HG03135 (cell line): ENCODE data around the gene DENND4B.

Experiments
- ATAC-seq: cut with Tn5 transposase; IDR thresholded peaks from one replicate; pipeline ENCODE4 v1.9.1; 2021; ENCODE audit warnings: mild to moderate bottlenecking, moderate library complexity; ENCODE audit not compliant: unreplicated experiment

The DENND4B gene

DNA sequence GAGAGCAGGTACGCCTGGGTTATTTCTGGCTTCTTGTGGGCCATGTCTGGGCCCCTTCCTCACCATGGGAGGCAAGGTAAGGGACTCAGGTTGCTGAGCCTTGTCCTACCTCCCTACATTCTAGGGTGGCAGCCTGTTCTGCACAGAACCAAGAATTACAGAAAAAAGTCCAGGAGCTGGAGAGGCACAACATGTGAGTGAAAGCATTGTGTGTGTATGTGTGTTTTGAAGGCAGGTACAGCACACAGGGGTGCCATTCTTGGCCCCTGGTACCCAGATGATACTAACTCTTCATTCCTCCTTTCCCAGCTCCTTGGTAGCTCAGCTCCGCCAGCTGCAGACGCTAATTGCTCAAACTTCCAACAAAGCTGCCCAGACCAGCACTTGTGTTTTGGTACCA lies 26.6 kb upstream of the DENND4B start:
- ATAC-seq = no peak

DNA sequence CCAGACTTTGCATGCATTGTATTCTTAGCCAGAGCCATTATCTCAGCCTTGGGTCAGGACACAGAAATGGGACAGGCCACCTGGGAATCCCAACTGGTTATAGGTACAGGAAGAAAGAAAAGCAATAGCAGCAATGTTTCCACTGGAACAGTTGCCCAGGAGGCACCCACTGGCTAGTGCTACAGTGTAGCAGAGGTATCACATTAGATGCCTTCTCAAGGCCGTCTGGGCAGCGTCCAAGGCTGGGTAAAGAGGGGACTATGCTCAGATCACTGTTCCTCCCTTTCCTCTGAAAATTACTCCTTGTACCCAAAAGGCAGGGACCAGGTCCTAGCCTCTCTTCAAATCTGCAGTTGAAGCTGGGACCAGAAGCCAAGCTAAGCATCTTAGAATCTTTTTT lies 23.8 kb upstream of the DENND4B start:
- no peak for ATAC-seq

DNA sequence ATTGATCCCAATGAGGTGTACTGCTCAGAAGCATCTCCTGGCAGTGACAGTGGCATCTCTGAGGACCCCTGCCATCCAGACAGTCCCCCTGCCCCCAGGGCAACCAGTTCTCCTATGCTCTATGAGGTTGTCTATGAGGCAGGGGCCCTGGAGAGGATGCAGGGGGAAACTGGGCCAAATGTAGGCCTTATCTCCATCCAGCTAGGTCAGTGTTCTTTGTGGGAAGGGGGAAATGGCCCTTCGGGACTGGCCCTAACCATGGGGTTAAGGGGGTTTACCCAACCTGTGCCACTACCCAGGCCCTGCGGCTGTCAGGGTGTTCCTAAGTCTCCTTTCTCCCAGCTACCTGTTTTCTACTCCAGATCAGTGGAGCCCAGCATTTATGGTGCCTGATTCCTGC lies 22.5 kb upstream of the DENND4B start:
- ATAC-seq = no peak

DNA sequence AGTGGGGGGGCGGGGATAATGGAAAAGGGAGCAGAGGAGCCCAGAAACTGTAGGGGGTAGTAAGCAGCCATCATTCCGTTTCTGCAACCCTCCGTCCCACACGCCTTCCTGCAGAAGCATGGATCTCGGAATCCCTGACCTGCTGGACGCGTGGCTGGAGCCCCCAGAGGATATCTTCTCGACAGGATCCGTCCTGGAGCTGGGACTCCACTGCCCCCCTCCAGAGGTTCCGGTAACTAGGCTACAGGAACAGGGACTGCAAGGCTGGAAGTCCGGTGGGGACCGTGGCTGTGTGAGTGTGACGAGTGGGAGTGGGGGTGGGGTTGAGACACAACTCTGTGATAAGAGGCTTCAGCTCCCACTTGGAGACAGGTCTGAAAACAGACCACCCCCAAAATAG lies 21.9 kb upstream of the DENND4B start:
- no peak for ATAC-seq

DNA sequence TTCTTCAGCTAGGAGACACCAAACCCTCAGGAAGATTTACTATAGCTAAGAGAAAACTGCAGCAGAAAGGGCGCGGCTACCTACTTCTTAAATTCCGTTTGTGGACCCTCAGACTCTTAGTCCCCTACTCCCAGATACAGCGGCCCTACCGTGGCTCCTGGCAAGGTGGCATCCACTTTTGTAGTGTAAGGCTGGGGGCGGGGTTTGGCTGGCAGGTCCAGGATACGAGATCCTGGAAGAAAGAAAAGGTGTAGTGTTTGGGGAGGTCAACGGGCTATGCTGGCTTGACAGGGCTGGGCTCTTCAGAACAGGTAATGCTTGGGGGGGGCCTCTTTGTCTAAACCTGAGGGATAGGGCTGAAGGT lies 21.5 kb upstream of the DENND4B start:
- no peak for ATAC-seq

DNA sequence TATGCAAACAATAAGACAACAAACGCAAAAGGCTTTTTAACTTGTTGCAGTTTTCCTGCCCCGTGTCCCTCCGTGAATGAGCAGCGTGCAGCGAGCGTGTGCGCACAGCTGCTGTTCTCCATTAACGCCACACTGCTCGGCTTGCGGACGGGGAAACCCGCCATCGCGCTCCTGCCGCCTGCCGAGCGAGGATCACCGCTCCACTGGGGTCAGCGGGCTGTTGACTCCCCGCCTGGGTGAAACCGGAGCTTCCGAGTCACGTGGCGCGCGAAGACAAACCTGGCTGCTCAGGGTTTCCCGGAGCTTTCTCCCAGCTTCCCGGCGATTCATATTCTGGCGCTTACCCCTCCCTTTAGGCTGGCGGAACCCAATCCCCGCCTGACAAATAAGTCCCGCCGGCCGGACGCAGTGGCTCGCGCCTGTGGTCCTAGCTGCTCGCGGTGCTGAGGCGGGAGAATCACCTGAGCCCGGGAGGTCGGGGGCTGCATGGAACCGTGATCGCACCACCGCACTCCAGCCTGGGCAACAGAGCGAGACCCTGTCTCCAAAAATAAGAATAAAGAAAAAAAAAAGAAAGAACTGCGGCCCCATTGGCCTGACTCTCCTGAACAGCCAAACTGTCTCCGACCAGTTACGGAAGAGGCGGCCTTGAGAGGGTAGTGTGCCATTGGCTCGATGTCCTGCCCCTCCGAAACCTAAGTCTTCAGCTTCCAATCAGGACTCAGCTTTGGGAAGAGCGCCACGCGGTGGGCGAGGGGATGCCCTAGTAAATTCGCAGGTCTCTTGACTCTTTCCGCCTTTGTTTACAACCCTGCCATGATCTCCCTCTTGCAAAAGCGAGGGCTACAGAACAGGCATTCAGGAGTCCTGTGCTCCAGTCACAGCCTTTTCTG lies 20.8 kb upstream of the DENND4B start, which contains the start of gene CREB3L4:
Gene CREB3L4 (plus strand): TSS at position 796 of the 893 bp plus-strand sequence. CDS start 624 bp downstream, outside the sequence.
- ATAC-seq = peak; percentile 70

DNA sequence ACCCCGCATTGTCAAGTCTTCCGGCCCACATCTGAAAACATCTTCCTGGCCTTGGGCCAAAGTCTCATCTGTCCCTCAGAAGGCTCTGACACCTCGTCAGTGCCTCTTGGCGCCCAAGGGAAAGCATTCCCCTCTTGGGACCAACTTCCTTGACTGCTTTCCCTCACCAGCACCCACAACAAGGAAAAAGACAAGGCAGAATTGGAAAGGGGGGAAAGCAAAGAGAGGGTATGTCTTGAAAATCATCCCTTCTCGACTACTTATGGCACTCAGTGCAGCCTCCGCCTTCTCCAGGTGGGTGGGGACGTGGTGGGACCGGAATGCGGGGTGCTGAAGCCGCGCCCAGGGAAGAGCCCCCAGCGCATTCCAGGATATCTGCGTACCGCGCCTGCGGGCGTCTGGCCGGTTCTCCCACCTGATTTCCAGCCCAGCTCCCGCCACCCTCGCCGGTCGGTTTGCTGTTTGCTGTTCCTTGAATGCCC lies 17.4 kb upstream of the DENND4B start:
- no peak for ATAC-seq

DNA sequence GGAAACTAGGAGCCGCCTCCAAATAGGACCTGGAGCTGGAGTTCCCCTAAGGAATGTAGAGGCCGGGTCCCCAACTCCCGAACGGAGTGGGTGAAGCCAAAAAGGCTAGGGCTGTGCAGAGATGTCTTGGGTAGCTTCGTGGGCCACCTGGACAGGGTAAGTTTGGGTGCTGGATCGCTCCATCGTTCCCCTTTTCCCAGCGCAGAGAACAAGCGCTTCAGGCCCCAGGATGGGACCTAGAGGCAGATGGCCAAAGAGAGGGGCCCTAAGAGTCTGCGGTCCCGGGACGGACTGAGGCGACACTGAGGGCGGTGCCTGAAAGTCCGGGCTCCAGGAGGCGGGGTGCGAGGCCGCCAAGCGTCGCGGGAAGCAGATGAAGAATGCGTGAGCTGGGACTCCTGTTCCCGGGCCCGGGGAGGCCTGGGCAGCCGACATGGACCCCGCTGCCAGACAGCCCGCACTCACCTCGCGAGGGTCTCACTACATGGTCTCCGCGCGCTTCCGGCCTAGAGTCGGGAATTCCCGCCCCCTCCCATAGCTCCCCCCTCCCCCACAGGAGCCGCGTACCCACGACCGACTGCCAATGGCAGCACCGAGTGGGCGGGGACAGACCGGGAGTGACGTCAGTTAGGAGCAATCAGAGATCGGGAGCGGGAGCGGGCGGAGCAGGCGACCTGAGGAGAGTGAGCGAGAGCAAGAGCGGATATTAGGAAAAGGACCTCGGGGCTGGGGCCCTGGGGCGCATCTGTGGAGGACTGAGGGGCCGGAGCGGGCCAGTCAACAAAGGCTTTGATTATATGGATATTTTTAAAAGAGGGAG lies 16.7 kb upstream of the DENND4B start, which contains the start of gene SLC39A1:
Gene SLC39A1 (minus strand): TSS at position 508 of the 820 bp plus-strand sequence. CDS start 822 bp downstream, outside the sequence.
- ATAC-seq = peak; percentile 45

DNA sequence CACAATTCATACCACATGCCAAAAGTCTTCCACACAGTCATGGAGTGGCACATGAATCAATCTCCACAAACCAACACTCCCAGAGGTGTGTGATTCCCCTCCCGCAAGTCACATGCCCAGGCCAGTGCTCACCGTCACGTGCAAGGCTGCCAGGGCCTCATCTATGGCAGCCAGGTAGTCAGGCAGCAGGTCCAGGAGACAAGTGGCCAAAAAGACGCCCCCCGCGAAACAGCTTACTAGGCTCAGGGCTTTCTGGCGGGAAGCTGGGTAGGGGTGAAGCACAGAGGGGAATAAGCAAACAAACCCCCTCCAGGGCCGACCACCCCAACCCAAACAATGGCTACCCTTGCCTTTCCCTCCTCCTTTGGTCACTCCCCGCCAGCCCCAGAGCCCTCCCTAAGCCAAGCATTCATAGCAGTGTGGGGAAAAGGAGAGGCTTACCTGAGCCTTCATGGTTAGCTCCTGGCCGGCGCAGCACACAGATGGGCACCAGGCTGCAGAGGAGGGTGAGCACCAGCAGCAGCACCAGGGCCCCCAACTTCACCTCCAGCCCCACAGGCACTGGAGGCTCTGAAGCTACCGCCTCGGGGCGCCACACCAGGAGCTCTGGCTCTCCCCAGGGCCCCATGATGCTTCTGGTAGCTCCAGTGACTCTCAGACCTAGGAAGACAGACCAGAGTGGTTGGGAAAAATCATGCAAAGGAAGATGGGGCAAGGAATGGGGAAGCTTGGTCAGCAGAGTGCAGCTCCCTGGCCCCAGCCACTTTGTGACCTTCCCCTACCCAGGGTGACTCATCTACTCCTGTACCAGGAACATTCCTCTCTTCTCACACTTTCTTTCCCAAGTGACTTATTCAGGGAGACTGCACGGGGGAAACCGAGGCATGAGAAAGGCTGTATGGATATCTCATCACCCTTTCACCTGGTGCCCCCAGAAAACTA lies 15.8 kb upstream of the DENND4B start:
- ATAC-seq = no peak

DNA sequence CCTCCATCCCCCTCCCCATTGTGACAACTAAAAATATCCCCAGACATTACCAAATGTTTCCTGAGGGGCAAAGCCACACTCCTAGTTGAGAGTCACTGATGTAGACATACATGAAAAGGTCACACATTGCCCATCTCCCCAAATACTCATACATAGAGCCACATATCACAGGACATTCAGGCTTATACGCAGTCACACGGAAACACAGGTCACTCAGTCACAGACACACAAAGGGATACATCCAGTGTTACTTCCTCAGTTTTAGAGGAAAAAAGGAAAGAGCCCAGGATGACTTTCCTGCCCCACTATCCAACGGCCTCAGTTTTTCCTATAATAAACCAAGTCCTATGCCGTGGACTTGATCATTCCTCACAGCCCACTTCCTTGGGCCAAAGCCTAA lies 14.9 kb upstream of the DENND4B start:
- ATAC-seq = no peak

DNA sequence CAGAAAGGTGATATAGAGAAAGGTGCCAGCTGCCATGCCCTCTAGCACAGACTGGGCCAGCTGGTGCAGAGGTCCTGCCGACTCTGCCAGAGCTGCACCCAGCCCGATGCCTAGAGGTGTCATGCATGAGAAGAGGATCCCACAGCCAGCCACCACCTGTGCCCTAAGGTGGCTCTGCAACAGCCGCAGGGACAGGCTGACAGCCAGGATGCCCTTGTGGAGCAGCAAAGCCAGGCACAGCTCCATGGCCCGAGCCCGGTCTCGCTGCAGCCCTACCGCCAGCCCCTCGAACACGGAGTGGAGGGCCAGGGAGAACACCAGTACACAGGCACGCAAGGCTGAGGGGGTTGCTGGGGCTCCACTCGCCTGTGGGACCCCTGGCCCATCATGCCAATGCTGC lies 13.7 kb upstream of the DENND4B start:
- ATAC-seq = no peak

DNA sequence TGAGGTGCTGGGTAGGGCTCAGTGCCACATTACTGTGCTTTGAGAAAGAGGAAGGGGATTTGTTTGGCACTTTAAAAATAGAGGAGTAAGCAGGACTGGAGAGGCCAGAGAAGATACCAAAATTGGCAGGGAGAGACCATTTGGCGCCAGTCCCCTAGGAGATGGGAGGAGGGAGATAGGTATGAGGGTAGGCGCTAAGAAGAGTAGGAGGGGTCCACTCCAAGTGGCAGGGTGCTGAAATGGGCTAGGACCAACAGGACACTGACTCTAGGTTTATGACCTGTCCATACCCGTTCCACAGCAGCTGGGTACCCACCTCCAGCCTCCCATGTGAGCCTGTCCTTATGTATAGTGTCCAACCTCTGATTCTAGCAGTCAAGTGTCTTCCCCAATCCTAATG lies 12.9 kb upstream of the DENND4B start:
- ATAC-seq = no peak

DNA sequence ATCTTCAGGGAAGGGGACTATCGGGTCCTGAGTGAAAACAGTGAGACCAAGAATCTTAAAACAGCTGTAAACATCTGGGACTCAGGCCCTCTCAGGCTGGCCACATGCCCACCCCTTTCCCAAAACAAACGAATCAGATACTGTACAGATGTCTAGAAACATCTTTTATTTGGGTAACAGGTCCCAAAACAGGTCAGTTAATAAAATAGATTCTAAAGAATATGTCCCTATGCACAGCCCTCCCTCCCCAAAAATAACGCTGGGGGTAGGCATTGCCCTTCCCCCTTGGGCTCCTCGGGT lies 12.4 kb upstream of the DENND4B start:
- ATAC-seq = no peak

DNA sequence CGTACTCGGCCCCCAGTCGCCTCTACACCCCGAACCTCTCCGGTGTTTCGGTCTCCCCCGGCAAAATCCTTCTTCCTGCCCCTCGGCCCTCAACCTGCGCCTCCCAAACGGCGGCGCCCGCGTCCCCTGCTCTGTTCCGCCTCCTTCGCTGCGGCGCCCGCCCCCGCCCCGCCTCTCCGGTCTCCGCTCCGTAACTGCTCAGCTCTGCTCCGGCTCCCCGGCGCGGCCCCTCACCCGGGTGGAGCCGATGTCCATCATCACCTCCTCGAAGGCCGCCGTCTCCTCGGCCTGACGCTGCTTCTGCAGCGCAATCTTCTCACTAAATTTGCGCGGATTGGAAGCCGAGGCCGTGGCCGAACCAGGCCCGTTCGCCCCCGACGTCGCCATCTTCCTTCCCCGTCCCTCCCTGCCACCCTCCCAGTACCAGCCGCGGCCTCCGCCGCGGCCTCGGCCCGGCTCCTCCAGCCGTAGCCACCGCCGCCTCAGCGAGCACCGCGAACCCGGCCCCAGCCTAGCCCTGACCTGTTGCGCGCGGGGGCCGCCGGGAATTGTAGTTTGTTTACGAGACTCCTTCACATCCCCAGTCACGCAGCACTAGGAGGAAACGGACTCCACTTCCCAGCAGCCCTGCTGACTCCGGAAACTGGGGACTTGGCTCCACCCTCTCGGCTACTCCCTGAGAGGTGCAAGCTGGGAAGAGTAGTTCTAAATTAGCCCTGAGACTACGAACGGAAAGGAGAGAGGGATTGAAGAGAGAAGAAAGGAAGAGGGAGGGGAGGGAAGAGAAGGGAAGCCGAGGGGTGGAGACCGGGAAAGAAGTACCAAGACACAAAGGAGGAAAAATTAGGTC lies 11.8 kb upstream of the DENND4B start, which contains the start of gene CRTC2:
Gene CRTC2 (minus strand): TSS at position 502 of the 850 bp plus-strand sequence. CDS start 115 bp downstream, at position 387.
- peak; percentile 73 for ATAC-seq

DNA sequence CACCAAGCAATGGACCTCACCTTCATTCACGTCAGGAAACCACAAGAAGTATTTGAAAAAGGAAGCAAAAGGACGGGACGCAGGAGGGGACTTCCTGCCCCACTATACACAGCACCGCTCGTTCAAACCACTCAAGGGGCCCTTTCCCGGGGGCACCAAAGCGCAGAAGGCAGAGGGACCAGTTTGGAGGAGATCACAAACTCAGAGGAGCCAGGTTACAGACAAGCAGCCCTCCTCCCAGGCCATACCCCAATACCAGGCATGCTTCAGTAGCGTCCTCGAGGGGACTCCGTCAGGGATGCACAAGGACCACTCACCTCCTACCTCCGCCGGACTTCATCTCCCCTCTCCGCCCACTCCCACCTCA lies 11.2 kb upstream of the DENND4B start:
- ATAC-seq = no peak

DNA sequence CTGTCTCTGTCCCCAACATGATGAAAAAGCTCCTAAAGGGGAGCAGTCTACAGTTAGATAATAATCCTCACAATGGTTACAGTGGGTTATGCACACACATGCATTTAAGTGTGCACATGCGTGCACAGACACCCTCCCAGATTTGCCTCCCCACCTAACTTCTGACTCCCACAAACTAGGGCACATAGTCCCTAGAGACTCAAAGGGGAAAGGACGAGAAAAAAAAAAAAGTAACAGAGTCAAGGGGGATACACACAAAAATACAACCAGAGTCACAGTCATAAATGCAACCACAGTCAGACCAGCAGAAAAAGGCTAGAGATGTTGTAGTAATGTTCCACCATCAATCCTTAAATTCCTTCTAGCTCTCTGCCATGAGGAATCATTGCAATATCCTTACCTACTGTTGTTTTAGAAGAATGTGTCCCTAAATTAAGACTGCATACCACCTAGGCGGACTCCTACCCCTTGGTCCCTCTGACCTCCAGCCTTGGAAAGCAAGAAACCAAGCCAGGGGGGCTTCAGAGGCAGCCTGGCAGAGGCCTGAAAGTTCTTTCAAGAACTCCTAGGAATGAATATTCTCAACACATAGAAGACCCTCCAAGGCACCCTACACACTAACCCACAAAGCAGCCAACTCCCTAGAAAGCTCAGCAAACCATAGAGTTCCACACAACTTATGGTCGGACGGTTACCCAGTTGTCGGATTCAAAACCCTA lies 10.6 kb upstream of the DENND4B start:
- ATAC-seq = no peak

DNA sequence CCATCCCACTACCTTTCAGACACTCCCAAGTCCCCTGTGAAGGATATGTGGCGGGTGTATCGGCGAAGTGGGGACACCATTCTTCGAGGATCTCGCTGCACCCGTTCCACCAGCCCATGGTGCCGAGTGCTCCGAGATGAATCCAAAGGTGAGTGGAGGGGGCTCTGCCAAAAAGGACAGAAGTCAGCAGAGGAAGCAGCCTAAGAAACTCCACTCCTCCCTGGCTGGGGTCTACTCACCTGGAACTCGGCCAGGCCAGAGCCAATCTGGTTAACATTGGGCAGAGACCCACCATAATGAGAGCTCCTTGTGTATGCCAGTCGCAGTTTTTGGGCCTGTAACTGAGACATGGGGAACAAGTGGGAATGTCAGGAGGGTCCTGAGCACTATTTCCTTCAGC lies 8.3 kb upstream of the DENND4B start:
- ATAC-seq = no peak

DNA sequence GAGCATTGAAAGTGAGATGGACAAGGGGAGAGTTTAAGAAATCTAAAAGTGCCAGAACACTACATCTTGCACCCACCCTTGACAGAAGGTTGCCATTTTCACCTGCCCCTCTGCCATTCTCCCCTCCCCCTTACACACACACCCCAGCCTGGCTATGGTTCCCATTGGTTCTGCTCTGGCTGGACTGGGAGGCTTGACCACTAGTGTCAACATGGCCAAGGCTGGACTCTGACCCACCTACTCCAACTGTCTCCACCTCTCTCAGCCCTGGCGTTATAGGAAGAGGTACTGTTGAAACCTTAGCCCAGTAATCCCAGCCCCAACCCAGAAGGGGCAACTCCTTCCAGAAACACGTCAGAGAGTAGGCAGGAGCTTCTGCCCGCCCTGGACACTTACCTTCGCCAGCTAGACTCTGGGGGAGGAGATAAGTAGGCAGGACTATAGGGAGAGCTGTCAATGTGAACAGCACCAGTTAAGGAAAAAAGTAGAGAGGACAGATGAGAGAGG lies 7.4 kb upstream of the DENND4B start:
- ATAC-seq = no peak

DNA sequence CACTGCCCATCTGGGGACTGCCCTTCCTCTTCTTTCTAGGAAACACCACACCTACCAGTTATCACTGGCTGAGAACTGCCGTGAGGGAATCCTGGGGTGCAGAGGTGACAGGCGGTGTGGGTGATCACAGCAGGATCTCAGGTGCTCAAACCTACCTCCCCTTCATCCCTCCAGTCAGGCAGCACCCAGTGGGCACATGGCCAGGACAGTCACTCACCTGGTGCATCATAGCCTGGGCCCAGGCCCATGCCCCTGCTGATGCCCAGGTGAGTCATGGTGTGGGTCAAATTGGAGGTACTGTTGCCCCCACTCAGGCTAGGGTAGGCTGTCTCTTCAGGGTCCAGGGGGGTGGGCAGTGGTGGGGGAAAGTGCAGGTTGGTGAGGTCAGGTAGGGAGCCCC lies 5.3 kb upstream of the DENND4B start:
- no peak for ATAC-seq
